Trophoblast cell (in vitro differentiated cells and primary cell): Measurements from ENCODE around the gene AGBL4.

Source experiments
- DNase-seq, 2 donors: peaks; one replicate each; pipeline ENCODE4 v3.0.0-alpha.2; 2016
- H2AFZ ChIP-seq: 2 replicates; pipeline ENCODE4 v1.6.1; 2013; ENCODE audit warnings: low read length, moderate library complexity, mild to moderate bottlenecking; ENCODE audit not compliant: insufficient read depth, poor library complexity
- H2AK5ac ChIP-seq: 2 replicates; pipeline ENCODE4 v1.6.1; 2013; ENCODE audit warnings: mild to moderate bottlenecking, low read length
- H2BK120ac ChIP-seq: 2 replicates; pipeline ENCODE4 v1.6.1; 2013; ENCODE audit warnings: low read length, mild to moderate bottlenecking, moderate library complexity; ENCODE audit not compliant: insufficient read depth, poor library complexity
- H2BK12ac ChIP-seq: 2 replicates; pipeline ENCODE4 v1.6.1; 2013; ENCODE audit warnings: mild to moderate bottlenecking, low read length, moderate library complexity
- H2BK5ac ChIP-seq: 2 replicates; pipeline ENCODE4 v1.6.1; 2013; ENCODE audit warnings: low read length, low read depth, moderate library complexity, mild to moderate bottlenecking; ENCODE audit not compliant: poor library complexity
- H3K14ac ChIP-seq: 2 replicates; pipeline ENCODE4 v1.6.1; 2013; ENCODE audit warnings: mild to moderate bottlenecking, low read length
- H3K18ac ChIP-seq: 2 replicates; pipeline ENCODE4 v1.6.1; 2013; ENCODE audit warnings: mild to moderate bottlenecking, low read length
- H3K23ac ChIP-seq: 2 replicates; pipeline ENCODE4 v1.6.1; 2013; ENCODE audit warnings: low read length
- H3K27ac ChIP-seq: 2 replicates; pipeline ENCODE4 v1.5.1; 2013; ENCODE audit warnings: low read depth, mild to moderate bottlenecking, inconsistent platforms, low read length, moderate library complexity
- H3K27me3 ChIP-seq: 2 replicates; pipeline ENCODE4 v1.6.1; 2013; ENCODE audit warnings: inconsistent platforms, mild to moderate bottlenecking, low read length, moderate library complexity; ENCODE audit not compliant: insufficient read depth
- H3K36me3 ChIP-seq, 2 experiments: 1 replicate in 1 of 2; 2 replicates in 1 of 2; pipeline ENCODE4 v1.6.1; 2013; ENCODE audit warnings: low read length in 2 of 2, mild to moderate bottlenecking in 2 of 2, moderate library complexity in 1 of 2; ENCODE audit not compliant: insufficient read depth in 2 of 2, control insufficient read depth in 1 of 2
- H3K4ac ChIP-seq: 2 replicates; pipeline ENCODE4 v1.6.1; 2013; ENCODE audit warnings: low read depth, mild to moderate bottlenecking, low read length, moderate library complexity
- H3K4me1 ChIP-seq, 2 experiments: 1 replicate in 1 of 2; 2 replicates in 1 of 2; pipeline ENCODE4 v1.6.1; 2013; ENCODE audit warnings: low read length in 2 of 2, mild to moderate bottlenecking in 2 of 2, moderate library complexity in 1 of 2; ENCODE audit not compliant: insufficient read depth in 2 of 2, control insufficient read depth in 1 of 2
- H3K4me2 ChIP-seq: 2 replicates; pipeline ENCODE4 v1.6.1; 2013; ENCODE audit warnings: inconsistent platforms, mild to moderate bottlenecking, low read length, moderate library complexity
- H3K4me3 ChIP-seq: 2 replicates; pipeline ENCODE4 v1.5.1; 2013; ENCODE audit warnings: mild to moderate bottlenecking, low read depth, low read length, inconsistent platforms
- H3K79me1 ChIP-seq: one replicate; pipeline ENCODE4 v1.6.1; 2013; ENCODE audit warnings: low read length
- H3K79me2 ChIP-seq: 2 replicates; pipeline ENCODE4 v1.6.1; 2013; ENCODE audit warnings: low read length, mild to moderate bottlenecking; ENCODE audit not compliant: control insufficient read depth, insufficient read depth, poor library complexity
- H3K9ac ChIP-seq: 2 replicates; pipeline ENCODE4 v1.6.1; 2013; ENCODE audit warnings: mild to moderate bottlenecking, low read length
- H3K9me3 ChIP-seq: 2 replicates; pipeline ENCODE4 v1.6.1; 2013; ENCODE audit warnings: low read depth, mild to moderate bottlenecking, control low read depth, inconsistent platforms, low read length; ENCODE audit not compliant: insufficient read depth
- H4K12ac ChIP-seq: 2 replicates; pipeline ENCODE4 v1.6.1; 2013; ENCODE audit warnings: low read depth, mild to moderate bottlenecking, low read length, moderate library complexity
- H4K8ac ChIP-seq: 2 replicates; pipeline ENCODE4 v1.6.1; 2013; ENCODE audit warnings: low read depth, mild to moderate bottlenecking, low read length, moderate library complexity
- H4K91ac ChIP-seq: one replicate; pipeline ENCODE4 v1.6.1; 2013; ENCODE audit warnings: low read depth, mild to moderate bottlenecking, low read length, moderate library complexity
- WGBS: extraction: QIAGEN DNeasy Blood & Tissue Kit; methylation state at CpG from one replicate; pipeline ENCODE4 v1.1.7; 2013; ENCODE audit warnings: missing lambda C conversion rate; ENCODE audit not compliant: insufficient read length, insufficient coverage; ENCODE audit errors: extremely low coverage; 5-methylcytosine and 5-hydroxymethylcytosine counted together

AGBL4 gene

GRCh38 chr1:48693674-48694320 lies 1330.0 kb downstream of the AGBL4 start:
- no CpG with 5 or more reads among the region's 12 CpGs for WGBS
- no peak overlapping the region for H3K4ac ChIP-seq
- no peaks in the 10 kb centered on the region for H3K27me3 ChIP-seq
- no peak overlapping the region for H4K12ac ChIP-seq
- no peak for DNase-seq
- H3K36me3 ChIP-seq: no peaks in the 10 kb centered on the region
- H4K8ac ChIP-seq: no peak overlapping the region
- no peaks in the 10 kb centered on the region for H3K9me3 ChIP-seq
- H3K27ac ChIP-seq: no peak overlapping the region
- no peak overlapping the region for H2BK120ac ChIP-seq
- H3K79me2 ChIP-seq: no peaks in the 10 kb centered on the region
- H3K4me1 ChIP-seq: no peaks in the 10 kb centered on the region
- no peaks in the 10 kb centered on the region for H3K79me1 ChIP-seq
- H4K91ac ChIP-seq: no peak overlapping the region
- H3K4me2 ChIP-seq: no peak overlapping the region
- no peak overlapping the region for H2AK5ac ChIP-seq
- H3K4me3 ChIP-seq: no peak overlapping the region
- H3K23ac ChIP-seq: no peak overlapping the region
- no peak overlapping the region for H2AFZ ChIP-seq
- no peak overlapping the region for H3K9ac ChIP-seq
- no peak overlapping the region for H2BK5ac ChIP-seq
- H3K14ac ChIP-seq: no peak overlapping the region
- no peak overlapping the region for H3K18ac ChIP-seq
- H2BK12ac ChIP-seq: no peak overlapping the region

- Histone ChIP-seq H3K36me3 (no peaks in the 10 kb centered on the region), H3K4me3 (no peak overlapping the region), H3K79me2 (no peaks in the 10 kb centered on the region), H4K91ac (no peak overlapping the region), H3K27ac (no peak overlapping the region), H3K14ac (no peak overlapping the region), H3K4ac (no peak overlapping the region), H4K12ac (no peak overlapping the region), H3K79me1 (no peaks in the 10 kb centered on the region), H3K23ac (no peak overlapping the region), H2BK120ac (no peak overlapping the region), H2AFZ (no peak overlapping the region), H3K9me3 (no peaks in the 10 kb centered on the region), H2AK5ac (no peak overlapping the region), H2BK5ac (no peak overlapping the region), H3K27me3 (no peaks in the 10 kb centered on the region), H3K9ac (no peak overlapping the region), H3K4me1 (no peaks in the 10 kb centered on the region), H3K18ac (no peak overlapping the region), H3K4me2 (no peak overlapping the region), H2BK12ac (no peak overlapping the region), H4K8ac (no peak overlapping the region)
- WGBS: no CpG with 5 or more reads among the region's 11 CpGs
- no peak for DNase-seq
These were observed 1330.6 kb downstream of the AGBL4 start for GRCh38 chr1:48693180-48693579.

GRCh38 chr1:48692235-48692634 lies 1331.5 kb downstream of the AGBL4 start:
- Histone ChIP-seq H3K23ac (no peak overlapping the region), H2AK5ac (no peak overlapping the region), H2AFZ (no peak overlapping the region), H2BK12ac (no peak overlapping the region), H4K8ac (no peak overlapping the region), H4K91ac (no peak overlapping the region), H2BK5ac (no peak overlapping the region), H3K14ac (no peak overlapping the region), H3K36me3 (no peaks in the 10 kb centered on the region), H3K9me3 (no peaks in the 10 kb centered on the region), H4K12ac (no peak overlapping the region), H3K4ac (no peak overlapping the region), H3K9ac (no peak overlapping the region), H3K79me2 (no peaks in the 10 kb centered on the region), H3K18ac (no peak overlapping the region), H3K4me1 (no peaks in the 10 kb centered on the region), H3K79me1 (no peaks in the 10 kb centered on the region), H3K27me3 (no peaks in the 10 kb centered on the region), H3K27ac (no peak overlapping the region), H2BK120ac (no peak overlapping the region), H3K4me2 (no peak overlapping the region), H3K4me3 (no peak overlapping the region)
- WGBS: no CpG with 5 or more reads among the region's 9 CpGs
- no peak for DNase-seq

- no peak overlapping the region for H3K18ac ChIP-seq
- no peak overlapping the region for H2AK5ac ChIP-seq
- H3K4me3 ChIP-seq: no peak overlapping the region
- no peak for DNase-seq
- no peaks in the 10 kb centered on the region for H3K36me3 ChIP-seq
- H4K8ac ChIP-seq: no peak overlapping the region
- no peak overlapping the region for H3K4me2 ChIP-seq
- H3K4me1 ChIP-seq: no peaks in the 10 kb centered on the region
- no peak overlapping the region for H2BK5ac ChIP-seq
- H2AFZ ChIP-seq: no peak overlapping the region
- H2BK12ac ChIP-seq: no peak overlapping the region
- no peak overlapping the region for H3K14ac ChIP-seq
- H3K23ac ChIP-seq: no peak overlapping the region
- no peak overlapping the region for H3K4ac ChIP-seq
- no peaks in the 10 kb centered on the region for H3K79me2 ChIP-seq
- no CpG with 5 or more reads among the region's 5 CpGs for WGBS
- H4K91ac ChIP-seq: no peak overlapping the region
- H3K9me3 ChIP-seq: no peaks in the 10 kb centered on the region
- no peaks in the 10 kb centered on the region for H3K79me1 ChIP-seq
- no peaks in the 10 kb centered on the region for H3K27me3 ChIP-seq
- H3K9ac ChIP-seq: no peak overlapping the region
- H2BK120ac ChIP-seq: no peak overlapping the region
- H3K27ac ChIP-seq: no peak overlapping the region
- no peak overlapping the region for H4K12ac ChIP-seq
These were observed 1332.2 kb downstream of the AGBL4 start for GRCh38 chr1:48691429-48692001.
